GM10847 (cell line): ENCODE data around the gene BDKRB1.

ENCODE experiments used
- POLR2A ChIP-seq: IDR thresholded peaks from 2 replicates; pipeline ENCODE4 v1.6.1; 2011; ENCODE audit not compliant: insufficient read length; ENCODE audit errors: extremely low read depth

BDKRB1 gene

GRCh38 chr14:96249029-96249428 lies 7.0 kb upstream of the BDKRB1 start:
- no peak for TF ChIP-seq POLR2A

- TF ChIP-seq POLR2A: no peak
These were observed 5.5 kb upstream of the BDKRB1 start for GRCh38 chr14:96250485-96250884.

GRCh38 chr14:96251656-96252155 lies 4.3 kb upstream of the BDKRB1 start:
- TF ChIP-seq POLR2A: no peak

GRCh38 chr14:96252323-96252998 lies 3.5 kb upstream of the BDKRB1 start:
- TF ChIP-seq POLR2A: no peak

- TF ChIP-seq POLR2A: no peak
These were observed 2.9 kb upstream of the BDKRB1 start for GRCh38 chr14:96252999-96253539.

- TF ChIP-seq POLR2A: no peak
These were observed 1.3 kb upstream of the BDKRB1 start for GRCh38 chr14:96254687-96255086.

GRCh38 chr14:96256407-96256806 lies 397 bp downstream of the BDKRB1 start:
- no peak for TF ChIP-seq POLR2A

GRCh38 chr14:96257056-96257455 lies 1.0 kb downstream of the BDKRB1 start:
- TF ChIP-seq POLR2A: no peak

GRCh38 chr14:96257900-96258299 lies 1.9 kb downstream of the BDKRB1 start:
- no peak for TF ChIP-seq POLR2A

GRCh38 chr14:96260341-96260821 lies 4.4 kb downstream of the BDKRB1 start:
- no peak for TF ChIP-seq POLR2A

- no peak for TF ChIP-seq POLR2A
These were observed 5.0 kb downstream of the BDKRB1 start for GRCh38 chr14:96261053-96261452.

- TF ChIP-seq POLR2A: no peak
These were observed 6.0 kb downstream of the BDKRB1 start for GRCh38 chr14:96261772-96262655.

- no peak for TF ChIP-seq POLR2A
These were observed 7.6 kb downstream of the BDKRB1 start for GRCh38 chr14:96263347-96264199.

- TF ChIP-seq POLR2A: no peak
These were observed 8.2 kb downstream of the BDKRB1 start for GRCh38 chr14:96264200-96264553.

- no peak for TF ChIP-seq POLR2A
These were observed 8.8 kb downstream of the BDKRB1 start for GRCh38 chr14:96264853-96265252.
